GM21526 (cell line): ENCODE data around the gene NBR1.
A peak's percentile ranks its signal among the peaks of the same experiment; 100 is the strongest.
"Not testable (repeated sequence)": the region's sequence is repeated elsewhere in the genome, so short reads cannot be mapped to it uniquely, and the experiment has no call there.

Source experiments
- ATAC-seq: cut with Tn5 transposase; IDR thresholded peaks from one replicate; pipeline ENCODE4 v1.9.1; 2021; ENCODE audit warnings: moderate library complexity; ENCODE audit not compliant: unreplicated experiment, low FRiP score

NBR1 gene

DNA sequence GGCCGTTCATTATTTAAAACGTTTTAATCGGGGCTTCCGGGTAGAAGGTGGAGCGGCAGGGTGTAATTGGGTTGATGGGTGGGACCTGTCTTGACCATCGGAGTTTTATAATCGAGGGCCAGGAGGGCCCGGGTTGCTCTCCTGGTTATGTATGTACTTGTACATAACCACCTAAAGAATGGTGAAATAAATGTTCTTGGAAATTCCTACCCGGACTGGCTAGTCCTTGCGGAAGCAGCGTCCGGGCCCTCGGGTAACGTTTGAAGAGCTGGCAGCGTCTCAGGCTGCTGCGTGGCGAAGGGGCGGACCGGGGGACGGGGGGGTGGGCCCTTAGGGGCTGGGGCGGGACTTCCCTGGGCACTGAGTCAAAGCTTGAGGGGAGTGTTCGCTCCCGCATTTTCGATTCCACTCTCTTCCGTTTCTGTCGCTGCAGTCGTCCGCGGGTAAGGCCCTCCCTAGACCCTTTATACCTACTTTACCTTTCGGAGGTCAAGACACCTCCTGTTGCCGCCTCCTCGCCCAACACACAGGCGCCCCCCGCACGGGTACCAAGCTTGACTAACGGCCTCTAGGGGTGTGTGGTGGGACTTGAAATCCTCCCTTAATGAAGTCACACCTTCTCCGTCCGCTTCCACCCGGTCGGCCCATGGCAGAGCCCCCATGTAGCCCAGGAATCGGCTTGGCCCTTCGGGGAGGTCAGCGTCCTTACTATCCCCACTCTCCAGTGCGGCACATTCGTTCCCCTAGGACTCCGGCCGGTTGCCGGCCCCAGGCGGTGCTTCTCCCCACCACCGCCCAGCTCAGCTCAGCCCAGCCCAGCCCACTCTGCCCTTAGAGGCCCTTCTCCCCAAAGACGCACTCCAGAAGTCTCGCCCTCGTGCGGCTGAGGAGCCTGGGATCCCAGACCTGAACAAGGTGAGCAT is 40.7 kb downstream of the NBR1 start, which contains the start of gene TMEM106A:
TMEM106A (plus strand) TSS at position 396 of the 923 bp plus-strand sequence. CDS start 1,167 bp downstream, outside the sequence.
- peak; percentile 68 for ATAC-seq

DNA sequence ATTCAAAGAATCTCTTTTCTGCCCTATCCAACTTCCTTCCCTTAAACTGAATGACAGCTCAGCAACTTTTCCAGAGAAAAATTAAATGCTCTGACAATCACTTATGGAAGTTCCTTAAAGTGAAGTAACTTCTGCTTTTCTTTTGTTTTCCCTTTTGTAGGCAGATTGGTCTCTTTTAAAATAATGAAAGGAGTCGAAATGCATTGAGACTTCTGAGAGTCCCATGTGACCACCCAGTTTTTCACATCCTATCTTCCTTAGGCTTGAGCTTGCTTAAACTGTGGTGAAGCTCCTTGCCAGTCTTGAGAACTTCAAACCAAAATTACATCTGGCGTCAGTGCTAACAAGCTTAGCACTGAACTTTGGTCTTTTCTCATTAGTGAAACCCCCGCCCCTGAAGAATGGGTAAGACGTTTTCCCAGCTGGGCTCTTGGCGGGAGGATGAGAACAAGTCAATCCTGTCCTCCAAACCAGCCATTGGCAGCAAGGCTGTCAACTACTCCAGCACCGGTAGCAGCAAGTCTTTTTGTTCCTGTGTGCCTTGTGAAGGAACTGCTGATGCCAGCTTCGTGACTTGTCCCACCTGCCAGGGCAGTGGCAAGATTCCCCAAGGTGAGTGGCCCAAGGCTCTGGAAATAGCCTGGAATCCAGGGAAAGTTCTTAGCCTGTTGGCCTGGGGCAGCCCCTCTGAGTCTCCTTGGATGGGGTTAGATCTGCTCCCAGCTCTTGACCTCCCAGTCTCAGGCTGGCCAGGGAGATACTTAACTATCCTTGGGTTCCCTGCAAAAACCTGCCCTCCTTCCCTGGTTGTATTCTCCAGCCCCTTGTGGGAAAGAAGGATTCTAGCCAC is 41.9 kb downstream of the NBR1 start:
- ATAC-seq: no peak

GRCh38 chr17:43213545-43213944 is 42.5 kb downstream of the NBR1 start:
- ATAC-seq: no peak

- ATAC-seq: no peak
These were observed 44.3 kb downstream of the NBR1 start for GRCh38 chr17:43215341-43215740.

DNA sequence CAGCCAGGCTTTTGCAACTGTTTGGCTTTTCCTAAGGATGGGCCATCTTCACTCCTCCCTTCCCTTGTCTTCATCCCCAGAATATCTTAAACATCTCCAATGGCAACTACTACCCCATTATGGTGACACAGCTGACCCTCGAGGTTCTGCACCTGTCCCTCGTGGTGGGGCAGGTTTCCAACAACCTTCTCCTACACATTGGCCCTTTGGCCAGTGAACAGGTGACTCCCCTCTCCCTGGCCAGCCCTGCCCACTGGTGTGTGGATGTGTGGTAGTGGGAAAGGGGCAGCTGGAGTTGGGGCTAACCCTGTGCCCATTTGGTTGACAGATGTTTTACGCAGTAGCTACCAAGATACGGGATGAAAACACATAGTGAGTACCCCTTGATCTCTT is 45.4 kb downstream of the NBR1 start:
- no peak for ATAC-seq

GRCh38 chr17:43216762-43217613 is 46.0 kb downstream of the NBR1 start:
- ATAC-seq: no peak

DNA sequence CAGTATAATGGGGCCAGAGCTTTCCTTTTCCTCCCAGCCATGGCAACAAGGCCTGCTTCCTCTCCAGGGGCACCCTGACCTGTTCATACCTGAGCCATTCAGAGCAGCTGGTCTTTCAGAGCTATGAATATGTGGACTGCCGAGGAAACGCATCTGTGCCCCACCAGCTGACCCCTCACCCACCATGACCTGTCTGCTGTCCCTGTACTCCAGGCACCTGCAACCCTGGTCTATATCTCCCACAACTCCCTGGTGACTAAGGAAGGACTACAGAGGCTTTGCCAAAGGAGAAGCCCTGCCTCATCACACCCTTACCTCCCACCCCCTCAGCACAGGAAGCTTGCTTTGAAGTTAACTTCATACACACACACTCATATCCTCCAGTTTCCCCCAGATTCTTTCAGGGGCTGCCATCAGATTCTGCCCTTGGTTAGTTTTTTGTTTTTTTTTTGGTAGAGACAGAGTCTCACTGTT is 46.6 kb downstream of the NBR1 start:
- ATAC-seq: no peak

GRCh38 chr17:43219001-43219400 is 48.0 kb downstream of the NBR1 start:
- ATAC-seq: no peak

DNA sequence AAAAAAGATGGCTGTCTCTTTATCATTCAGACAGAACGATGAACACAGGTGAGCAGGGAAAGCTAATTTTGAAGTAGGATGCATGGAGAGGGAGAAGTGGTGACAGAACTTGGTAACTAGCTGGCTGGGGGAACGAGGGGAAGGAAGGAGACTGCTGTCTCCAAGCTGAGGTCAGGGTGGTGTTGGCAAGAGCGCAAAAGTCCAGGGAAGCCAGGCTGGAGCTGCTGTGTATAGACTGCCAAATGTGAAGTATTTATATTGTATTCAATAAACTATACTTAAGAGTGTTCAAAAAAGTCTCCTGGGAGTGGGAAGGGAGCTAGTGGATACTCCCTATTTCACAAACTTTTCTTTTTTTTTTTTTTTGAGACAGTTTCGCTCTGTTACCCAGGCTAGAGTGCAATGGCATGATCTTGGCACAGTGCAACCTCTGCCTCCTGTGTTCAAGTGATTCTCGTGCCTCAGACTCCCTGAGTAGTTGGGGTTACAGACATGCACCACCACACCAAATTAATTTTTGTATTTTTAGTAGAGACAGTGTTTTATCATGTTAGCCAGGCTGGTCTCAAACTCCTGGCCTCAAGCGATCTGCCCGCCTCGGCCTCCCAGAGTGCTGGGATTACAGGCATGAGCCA is 48.8 kb downstream of the NBR1 start:
- no peak for ATAC-seq

DNA sequence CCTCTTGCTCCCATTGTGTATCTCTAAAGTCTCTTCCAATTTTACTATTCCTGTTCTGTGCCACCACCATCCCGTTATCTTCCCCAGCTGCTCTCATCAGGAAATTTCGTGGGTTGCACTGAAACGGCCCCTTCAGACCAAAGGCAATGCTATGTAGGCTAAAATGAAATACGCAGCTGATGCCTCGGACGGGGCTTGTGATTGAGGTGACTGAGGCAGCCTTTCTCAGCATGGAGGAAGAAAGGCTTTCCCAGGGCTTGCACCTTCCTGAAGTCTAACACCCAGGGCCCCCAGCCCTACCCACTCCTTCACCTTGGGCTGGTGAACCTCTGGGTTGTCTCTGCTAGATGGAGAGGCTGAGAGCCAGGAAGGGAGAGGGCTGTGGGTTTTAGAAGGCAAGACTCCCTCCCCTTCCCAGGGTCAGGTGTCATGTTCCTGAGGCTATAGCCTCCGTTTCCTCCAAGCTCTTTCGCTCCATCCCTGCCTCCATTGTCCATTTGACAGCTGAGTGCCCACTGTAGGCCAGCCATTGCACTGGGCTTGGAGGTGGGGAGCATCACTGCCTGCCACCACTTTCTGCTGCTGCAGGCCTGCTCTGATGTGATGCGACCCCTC is 49.6 kb downstream of the NBR1 start:
- ATAC-seq: no peak

DNA sequence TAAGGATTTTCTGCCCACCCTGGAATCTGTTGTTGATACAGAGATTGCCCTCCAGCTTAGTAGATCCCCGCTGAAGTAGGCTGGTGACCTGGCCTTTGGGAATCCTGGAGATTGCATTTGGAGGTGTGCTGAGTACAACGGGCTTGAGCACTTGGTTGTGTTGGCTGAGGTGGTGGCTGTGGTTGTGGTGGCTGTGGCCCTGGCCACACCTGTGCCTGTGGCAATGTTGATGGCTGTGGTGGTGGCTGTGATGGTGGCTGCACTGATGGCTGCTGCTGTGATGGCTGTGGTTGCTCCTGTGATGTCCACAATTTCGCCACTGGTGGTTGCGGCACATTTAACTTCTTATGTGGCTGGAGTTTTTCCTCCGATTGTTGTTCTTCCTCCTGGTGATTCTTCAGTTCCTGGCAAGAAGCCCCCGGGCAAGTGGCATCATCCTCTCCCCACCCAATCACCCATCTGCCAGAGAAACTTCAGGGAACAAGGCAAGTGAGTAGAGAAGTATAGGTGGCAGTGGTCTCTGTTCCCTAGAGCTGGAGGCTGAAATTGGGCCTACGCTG is 53.2 kb downstream of the NBR1 start:
- ATAC-seq: no peak

GRCh38 chr17:43226393-43226792 is 55.4 kb downstream of the NBR1 start:
- no peak for ATAC-seq

DNA sequence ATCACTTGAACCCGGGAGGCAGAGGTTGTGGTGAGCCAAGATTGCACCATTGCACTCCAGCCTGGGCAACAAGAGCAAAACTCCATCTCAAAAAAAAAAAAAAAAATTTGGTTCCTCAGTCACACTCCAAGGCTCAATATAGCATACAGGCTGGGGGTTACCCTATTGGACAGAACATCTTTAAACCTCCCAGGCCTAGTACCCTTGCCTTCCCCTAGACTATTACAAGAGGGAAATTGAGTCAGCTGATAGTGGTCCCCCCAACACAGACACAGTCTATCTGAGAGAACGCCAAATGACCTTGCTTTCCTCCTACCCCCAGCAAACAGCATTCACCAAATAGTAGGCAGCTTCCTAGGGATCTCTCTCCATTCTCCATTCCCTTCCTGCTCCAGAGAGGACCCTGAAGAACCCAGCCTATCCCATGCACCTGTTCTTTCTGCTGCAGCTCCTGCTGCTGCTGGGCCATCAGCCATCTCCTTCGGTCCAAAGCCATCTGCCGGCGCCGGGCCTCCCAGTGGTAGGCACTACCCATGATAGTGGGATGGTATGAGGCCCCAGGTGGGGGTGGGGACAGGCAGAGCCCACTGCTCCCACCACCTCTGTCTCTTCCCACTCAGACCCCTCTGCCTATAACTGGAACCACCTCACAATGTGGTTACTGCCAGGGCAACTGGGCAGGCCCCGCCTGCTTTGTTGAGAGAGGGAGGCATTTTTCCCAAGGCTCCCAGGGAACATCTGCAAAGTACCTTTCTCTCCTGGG is 57.2 kb downstream of the NBR1 start, which contains the start of gene CCDC200:
CCDC200 (minus strand) TSS at position 604 of the 763 bp plus-strand sequence; CDS start at position 535, 69 bp downstream.
- not testable (repeated sequence) for ATAC-seq

- not testable (repeated sequence) for ATAC-seq
These were observed 60.4 kb downstream of the NBR1 start for GRCh38 chr17:43231205-43232020.

DNA sequence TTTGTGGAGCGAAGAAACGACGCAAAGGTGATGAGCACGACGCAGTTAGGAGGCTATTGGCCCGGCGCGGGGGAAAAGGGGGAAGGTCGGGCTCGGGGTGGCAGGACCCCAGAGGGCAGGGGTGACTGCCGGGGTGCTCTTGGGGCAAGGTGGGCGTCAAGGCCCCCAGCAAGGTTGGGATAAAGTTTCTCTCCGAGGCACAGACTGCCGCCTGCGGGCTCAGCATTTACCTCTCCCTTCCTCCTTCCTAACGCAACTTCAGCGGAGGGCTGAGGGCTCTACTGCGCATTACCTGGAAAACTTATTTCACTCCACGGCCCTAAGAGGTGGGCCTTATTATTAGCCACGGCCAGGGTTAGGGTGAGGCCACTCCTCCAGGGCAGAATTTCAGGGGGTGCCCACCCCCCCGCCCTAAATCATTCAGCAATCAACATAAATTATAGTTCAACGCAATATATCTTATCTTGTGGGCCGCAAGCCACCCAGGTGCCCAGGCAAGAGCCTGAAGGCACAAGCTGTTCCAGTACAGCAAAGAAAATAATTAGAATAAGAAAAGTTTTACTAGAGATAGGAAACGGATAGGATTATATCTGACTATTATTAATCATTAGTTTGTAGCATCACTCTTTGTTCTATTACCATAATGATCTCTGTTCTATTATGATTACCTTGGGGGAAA is 61.1 kb downstream of the NBR1 start:
- not testable (repeated sequence) for ATAC-seq

GRCh38 chr17:43233263-43233662 is 62.2 kb downstream of the NBR1 start:
- not testable (repeated sequence) for ATAC-seq

GRCh38 chr17:43233877-43234276 is 62.9 kb downstream of the NBR1 start, which contains the start of gene RNU2-1:
Gene RNU2-1 (minus strand): TSS chr17:43233977.
- ATAC-seq: not testable (repeated sequence)
